ENCODE results near the gene ZNF587.
"Not testable (repeated sequence)": the region's sequence is repeated elsewhere in the genome, so short reads cannot be mapped to it uniquely, and the experiment has no call there.

The ZNF587 gene

GRCh38 chr19:57812226-57812625, 37.4 kb upstream of the ZNF587 start:
- no peak for TF ChIP-seq CTCF (IDR thresholded peaks at IDR 0.05; ENCODE audit: low read depth, low read length, missing control alignments)
- no peak for DNase-seq (ENCODE audit: low read depth)
- no peak overlapping the region for H3K4me3 ChIP-seq (ENCODE audit: low read depth, low read length)

GRCh38 chr19:57812975-57813820, 36.5 kb upstream of the ZNF587 start:
- not testable (repeated sequence) for DNase-seq (ENCODE audit: low read depth); H3K4me3 ChIP-seq (ENCODE audit: low read depth, low read length)

- peak overlapping the region; percentile 67 for H3K4me3 ChIP-seq (ENCODE audit: low read depth, low read length)
- no peak for DNase-seq (ENCODE audit: low read depth)
- no peak for TF ChIP-seq CTCF (IDR thresholded peaks at IDR 0.05; ENCODE audit: low read depth, low read length, missing control alignments)
Measured at GRCh38 chr19:57813919-57814504, 35.6 kb upstream of the ZNF587 start.

- TF ChIP-seq CTCF (IDR thresholded peaks at IDR 0.05; ENCODE audit: low read depth, low read length, missing control alignments): no peak
Measured at GRCh38 chr19:57814505-57815246, 35.0 kb upstream of the ZNF587 start, which contains the start of gene ZNF552. TSS of gene ZNF552 (minus strand) at chr19:57814913. CDS start at chr19:57814743, 170 bp downstream.

GRCh38 chr19:57815247-57816075, 34.2 kb upstream of the ZNF587 start:
- peak overlapping the region; percentile 67; the same call in 1 of the 2 replicates for H3K4me3 ChIP-seq (ENCODE audit: low read depth, low read length)
- no peak for TF ChIP-seq CTCF (IDR thresholded peaks at IDR 0.05; ENCODE audit: low read depth, low read length, missing control alignments)
- DNase-seq (ENCODE audit: low read depth): no peak

More at GRCh38 chr19:57814505-57815246, 35.0 kb upstream of the ZNF587 start, which contains the start of gene ZNF552:
- peak within 1 kb of the TSS; percentile 67 for H3K4me3 ChIP-seq (ENCODE audit: low read depth, low read length)
- DNase-seq (ENCODE audit: low read depth): peak; percentile 80

- no peak for DNase-seq (ENCODE audit: low read depth)
- no peak overlapping the region for H3K4me3 ChIP-seq (ENCODE audit: low read depth, low read length)
- no peak for TF ChIP-seq CTCF (IDR thresholded peaks at IDR 0.05; ENCODE audit: low read depth, low read length, missing control alignments)
Measured at GRCh38 chr19:57816652-57817051, 33.0 kb upstream of the ZNF587 start.
